Mesothelial cell of epicardium (in vitro differentiated cells): ENCODE measurements around the gene RUNX3. TPM values are rescaled to one million over a fixed set of nuclear protein-coding genes. Genes with fewer than 3 reads are reported as not detected.

ENCODE experiments used
- DNase-seq, 2 experiments: peaks; one replicate each; pipeline ENCODE4 v3.0.0; 2021; ENCODE audit warnings: low spot score in 2 of 2; ENCODE audit not compliant: unreplicated experiment in 2 of 2
- H3K27ac Mint-ChIP-seq: 2 replicates; pipeline ENCODE4 v1.8.0; 2021; ENCODE audit warnings: mixed read lengths
- H3K27me3 Mint-ChIP-seq: 2 replicates; pipeline ENCODE4 v1.8.0; 2021; ENCODE audit warnings: low read depth, mixed read lengths
- H3K36me3 Mint-ChIP-seq: 2 replicates; pipeline ENCODE4 v1.8.0; 2021; ENCODE audit warnings: mixed read lengths
- H3K4me1 Mint-ChIP-seq: 2 replicates; pipeline ENCODE4 v1.8.0; 2021; ENCODE audit warnings: mixed read lengths
- H3K4me3 Mint-ChIP-seq: 2 replicates; pipeline ENCODE4 v1.8.0; 2021; ENCODE audit warnings: mild to moderate bottlenecking, moderate library complexity, mixed read lengths
- H3K9me3 Mint-ChIP-seq: 2 replicates; pipeline ENCODE4 v1.8.0; 2021; ENCODE audit warnings: mixed read lengths
- CTCF ChIP-seq: fragments of 200-600 bp; sonication (generic); IDR thresholded peaks from one replicate; pipeline ENCODE4 v1.5.0; 2021; ENCODE audit warnings: antibody characterized with exemption; ENCODE audit not compliant: unreplicated experiment
- total RNA-seq: library from RNA; stranded (reverse); gene quantifications from 3 replicates; pipeline ENCODE4 v1.2.1, GENCODE V29; 2021

RUNX3 gene
- total RNA-seq, 1 donor from 2014 or later: 0.13 TPM

DNA sequence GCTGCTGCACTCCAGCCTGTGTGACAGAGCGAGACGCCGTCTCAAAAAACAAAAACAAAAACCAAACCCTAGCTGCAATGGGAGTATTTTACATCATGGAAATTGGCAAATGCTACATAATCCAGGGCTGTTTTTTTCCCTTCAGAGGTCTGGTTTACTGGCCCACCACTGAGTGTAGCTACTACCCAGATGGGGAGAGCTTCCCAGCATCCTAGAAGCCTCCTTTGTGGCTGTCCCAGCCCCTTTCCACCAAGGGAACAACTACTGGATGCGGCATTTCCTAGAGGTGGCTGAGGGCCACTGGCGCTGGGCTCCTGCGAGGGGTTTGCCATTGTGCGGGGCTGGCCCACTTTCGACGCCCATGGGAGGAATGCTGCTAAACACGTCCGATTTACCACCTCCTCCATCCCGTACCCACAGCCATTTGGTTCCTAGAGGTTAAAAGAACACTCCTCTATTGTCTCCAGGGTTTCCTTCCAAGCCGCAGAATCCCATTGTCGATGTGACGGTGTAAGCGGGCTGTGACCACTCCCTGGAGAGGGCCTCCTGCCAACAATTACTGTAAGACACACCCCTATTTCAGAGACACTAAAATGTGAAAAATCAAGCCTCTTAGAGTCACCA is 55.4 kb downstream of the RUNX3 start:
- Mint-ChIP-seq H3K4me1 (no peaks in the 10 kb centered on the region), H3K27me3 (peaks cover 2% of the 10 kb centered on the region), H3K9me3 (no peaks in the 10 kb centered on the region), H3K4me3 (no peak overlapping the region), H3K36me3 (no peaks in the 10 kb centered on the region), H3K27ac (no peak overlapping the region)
- TF ChIP-seq CTCF: no peak
- no peak for DNase-seq

- Mint-ChIP-seq H3K4me3 (no peak overlapping the region), H3K27ac (no peak overlapping the region), H3K36me3 (no peaks in the 10 kb centered on the region), H3K4me1 (no peaks in the 10 kb centered on the region), H3K27me3 (peaks cover 2% of the 10 kb centered on the region), H3K9me3 (no peaks in the 10 kb centered on the region)
- no peak for TF ChIP-seq CTCF
- DNase-seq: no peak
Measured at GRCh38 chr1:24874056-24874455, 56.0 kb downstream of the RUNX3 start.

GRCh38 chr1:24873148-24873547 is 56.9 kb downstream of the RUNX3 start:
- Mint-ChIP-seq H3K4me3 (no peak overlapping the region), H3K4me1 (no peaks in the 10 kb centered on the region), H3K27ac (no peak overlapping the region), H3K9me3 (no peaks in the 10 kb centered on the region), H3K27me3 (no peaks in the 10 kb centered on the region), H3K36me3 (no peaks in the 10 kb centered on the region)
- no peak for DNase-seq
- TF ChIP-seq CTCF: no peak

GRCh38 chr1:24872061-24872850 is 57.8 kb downstream of the RUNX3 start:
- Mint-ChIP-seq H3K27ac (no peak overlapping the region), H3K4me1 (peaks cover under 1% of the 10 kb centered on the region), H3K4me3 (no peak overlapping the region), H3K36me3 (no peaks in the 10 kb centered on the region), H3K9me3 (no peaks in the 10 kb centered on the region), H3K27me3 (no peaks in the 10 kb centered on the region)
- DNase-seq: no peak
- TF ChIP-seq CTCF: no peak

DNA sequence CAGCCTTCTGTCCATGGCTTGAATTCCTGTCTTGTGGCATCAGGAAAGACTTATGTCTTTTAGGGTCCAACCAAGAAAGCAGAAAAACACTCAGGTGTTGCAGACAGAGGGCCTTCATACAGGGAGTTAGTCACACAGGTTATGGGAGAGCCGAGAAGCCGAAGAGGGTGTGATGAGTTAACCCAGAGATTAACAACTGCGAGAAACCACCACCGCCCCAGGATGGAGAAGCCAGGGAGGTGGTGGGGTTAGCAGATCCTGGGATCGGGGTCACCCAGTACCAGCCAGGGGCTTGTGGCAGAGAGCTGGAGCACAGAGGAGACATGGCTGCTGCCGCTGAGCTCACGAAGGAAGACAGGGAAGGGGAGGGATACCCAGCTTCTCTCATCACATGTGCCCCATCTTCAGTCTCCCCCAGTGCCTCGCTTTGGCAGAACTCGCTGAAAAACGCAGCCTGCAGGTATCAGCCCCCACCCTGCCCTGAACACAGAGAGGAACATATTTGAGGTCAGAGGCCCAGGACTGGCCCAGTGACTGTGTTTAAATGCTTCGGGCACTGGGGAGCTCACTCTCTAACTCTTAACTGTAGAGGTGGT is 58.7 kb downstream of the RUNX3 start:
- DNase-seq: no peak
- H3K36me3 Mint-ChIP-seq: no peaks in the 10 kb centered on the region
- peaks cover 5% of the 10 kb centered on the region for H3K4me1 Mint-ChIP-seq
- no peak for TF ChIP-seq CTCF
- no peak overlapping the region for H3K27ac Mint-ChIP-seq
- no peaks in the 10 kb centered on the region for H3K9me3 Mint-ChIP-seq
- no peaks in the 10 kb centered on the region for H3K27me3 Mint-ChIP-seq
- no peak overlapping the region for H3K4me3 Mint-ChIP-seq
